NCI-H2107 treated with DMSO at 0.1 percent for 48 hours (cell line): ENCODE measurements around the gene S100A6.
"Not testable (repeated sequence)": the region's sequence is repeated elsewhere in the genome, so short reads cannot be mapped to it uniquely, and the experiment has no call there.

Experiments used
- DNase-seq: peaks from one replicate; lab custom pipeline; 2025; ENCODE audit not compliant: unreplicated experiment; lab: John Stamatoyannopoulos, UW

S100A6 gene

DNA sequence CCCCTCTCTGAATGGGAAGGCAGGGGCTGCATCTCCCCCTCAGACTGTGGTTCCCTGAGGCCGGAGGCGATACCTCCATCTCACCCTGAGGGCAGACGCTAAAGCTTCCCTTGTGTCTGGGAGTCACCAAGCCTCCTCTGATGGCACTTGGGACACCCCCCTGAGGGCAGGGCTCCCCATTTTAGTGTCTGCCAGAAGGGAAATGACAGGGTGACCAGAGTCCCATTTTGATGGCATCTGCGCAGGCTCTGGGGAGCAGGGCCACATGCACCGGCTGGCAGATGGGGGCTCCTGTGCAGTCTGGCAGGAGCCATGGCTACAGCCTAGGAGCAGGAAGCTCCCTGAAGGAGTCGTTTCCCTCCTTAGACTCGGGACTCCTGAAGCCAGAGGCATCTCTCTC lies 28.2 kb upstream of the S100A6 start:
- DNase-seq: no peak

DNA sequence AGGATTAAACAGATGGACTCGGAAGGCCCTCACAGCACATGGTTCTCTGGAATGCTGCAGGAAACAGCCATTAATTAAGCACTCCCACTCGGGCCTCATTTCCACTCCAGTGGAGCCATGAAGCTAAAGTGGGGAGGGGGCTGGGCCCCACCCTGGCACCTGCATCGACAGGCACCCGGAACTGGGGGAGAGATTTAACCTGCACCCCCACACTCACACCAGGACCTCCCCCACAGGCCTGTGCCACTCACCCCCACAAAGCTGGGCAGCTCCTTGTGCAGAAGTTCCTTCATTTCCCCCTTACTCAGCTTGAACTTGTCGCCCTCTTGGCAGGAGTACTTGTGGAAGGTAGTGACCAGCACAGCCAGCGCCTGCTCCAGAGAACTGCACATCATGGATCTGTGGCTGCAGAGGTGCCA lies 27.7 kb upstream of the S100A6 start:
- no peak for DNase-seq

DNA sequence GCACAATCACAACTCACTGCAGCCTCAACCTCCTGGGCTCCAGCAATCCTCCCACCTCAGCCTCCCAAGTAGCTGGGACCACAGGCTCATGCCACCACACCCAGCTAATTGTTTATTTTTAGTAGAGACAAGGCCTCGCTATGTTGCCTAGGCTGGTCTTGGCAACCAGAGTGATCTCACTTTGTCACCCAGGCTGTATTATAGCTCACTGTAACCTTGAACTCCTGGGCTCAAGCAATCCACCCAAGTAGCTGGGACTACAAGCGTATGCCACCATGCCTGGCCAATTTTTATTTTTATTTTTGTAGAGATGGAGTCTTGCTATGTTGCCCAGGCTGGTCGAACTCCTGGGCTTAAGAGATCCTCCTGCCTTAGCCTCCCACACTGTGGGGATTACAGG lies 26.2 kb upstream of the S100A6 start:
- not testable (repeated sequence) for DNase-seq

DNA sequence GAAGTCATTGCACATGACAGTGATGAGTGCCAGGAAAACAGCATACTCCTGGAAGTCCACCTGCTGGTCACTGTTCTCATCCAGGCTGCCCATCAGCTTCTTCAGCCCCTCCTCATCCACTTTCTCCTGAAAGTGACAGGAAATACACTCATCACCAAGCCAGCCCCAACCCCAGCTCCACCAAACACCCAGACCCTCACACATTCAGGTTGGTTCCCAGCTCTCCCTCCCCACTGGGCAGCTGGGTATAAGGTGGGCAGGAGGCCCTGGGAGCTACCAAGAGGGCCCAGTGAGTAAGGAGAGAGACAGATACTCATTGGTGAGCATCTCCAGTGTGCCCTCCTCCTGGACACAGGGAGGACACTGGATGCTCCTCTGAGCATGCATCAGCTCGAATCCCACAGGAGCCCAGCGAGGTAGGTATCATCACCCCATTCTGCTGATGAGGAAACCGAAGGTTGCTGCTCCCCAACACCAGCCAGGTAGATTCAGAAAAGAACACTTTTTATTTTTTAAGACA lies 25.7 kb upstream of the S100A6 start:
- no peak for DNase-seq

DNA sequence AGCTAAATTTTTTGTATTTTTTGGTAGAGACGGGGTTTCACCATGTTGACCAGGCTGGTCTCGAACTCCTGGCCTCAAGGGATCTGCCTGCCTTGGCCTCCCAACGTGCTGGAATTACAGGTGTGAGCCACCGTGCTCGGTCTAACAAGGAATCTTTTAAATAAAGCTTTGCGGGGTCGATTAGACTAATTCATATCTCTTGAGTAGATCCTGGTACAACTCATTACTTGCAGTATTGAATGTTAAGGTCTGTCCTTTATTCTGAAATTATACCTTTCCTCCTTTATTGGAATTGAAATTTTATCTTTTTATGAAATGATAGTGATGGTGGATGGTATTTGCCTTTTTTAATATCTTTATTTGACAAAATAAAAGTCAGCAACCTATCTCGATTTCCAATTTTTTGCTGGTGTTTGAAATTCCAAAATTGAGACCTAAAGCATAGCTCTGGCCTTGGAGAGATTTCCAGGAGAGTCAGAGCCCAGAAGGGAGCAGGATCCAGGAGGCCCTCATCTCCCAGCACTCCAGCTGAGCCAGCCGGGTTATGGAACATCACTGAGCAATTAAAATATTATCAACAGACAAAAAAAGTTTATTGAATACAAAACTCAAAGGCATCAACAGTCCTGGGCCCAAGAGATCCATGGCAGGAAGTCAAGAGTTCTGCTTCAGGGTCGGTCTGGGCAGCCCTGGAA lies 25.1 kb upstream of the S100A6 start:
- DNase-seq: no peak

DNA sequence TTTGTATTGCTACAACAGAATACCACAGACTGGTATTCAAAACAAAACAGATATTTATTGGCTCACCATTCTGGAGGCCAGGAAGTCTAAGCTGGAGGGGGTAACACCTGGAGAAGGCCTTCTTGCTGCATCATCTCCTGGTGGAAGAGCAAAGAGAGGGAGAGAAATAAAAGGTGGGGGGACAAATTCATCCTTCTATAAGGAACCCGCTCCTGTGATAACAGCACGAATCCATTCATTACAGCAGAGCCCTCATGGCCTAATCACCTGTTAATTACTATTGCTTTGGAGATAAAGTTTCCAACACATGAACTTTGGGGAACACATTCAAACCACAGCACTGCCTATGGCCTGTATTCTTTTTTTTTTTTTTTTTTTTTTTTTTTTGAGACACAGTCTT lies 24.4 kb upstream of the S100A6 start:
- DNase-seq: no peak

DNA sequence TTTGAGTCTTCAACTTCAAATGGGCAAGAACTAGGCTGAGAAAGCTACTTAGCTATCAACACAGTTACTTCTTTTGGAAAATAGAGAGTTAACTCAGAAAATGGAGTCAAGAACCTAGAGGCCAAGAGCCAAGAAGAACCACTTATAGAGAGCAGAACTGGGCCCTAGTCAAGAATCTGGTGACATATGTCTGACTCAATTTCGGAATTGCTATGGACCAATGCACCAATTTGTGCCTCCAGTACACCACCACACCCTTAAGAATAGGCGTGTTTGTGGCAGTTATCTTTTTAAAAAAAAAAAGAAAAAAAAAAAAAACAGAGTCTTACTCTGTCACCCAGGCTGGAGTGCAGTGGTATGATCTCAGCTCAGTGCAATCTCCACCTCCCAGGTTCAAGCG lies 22.1 kb upstream of the S100A6 start:
- no peak for DNase-seq

DNA sequence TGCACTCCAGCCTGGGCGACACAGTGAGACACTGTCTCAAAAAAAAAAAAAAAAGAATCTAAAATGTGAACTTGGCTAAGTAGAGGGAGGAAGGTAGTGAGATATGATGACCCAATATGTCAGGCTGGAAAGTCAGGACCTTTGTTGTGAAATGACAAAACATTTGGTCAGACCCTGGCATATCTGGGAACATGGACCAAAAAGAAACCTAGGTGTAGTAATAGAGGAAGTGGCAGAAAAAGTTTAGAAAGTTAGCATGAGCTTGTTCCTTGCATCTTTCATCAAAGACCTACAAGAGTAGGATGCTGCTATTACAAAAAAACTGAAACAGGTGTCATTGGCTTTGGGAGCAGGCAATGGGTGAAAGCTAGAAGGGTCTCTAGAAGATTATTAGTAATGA lies 20.6 kb upstream of the S100A6 start:
- DNase-seq: no peak

DNA sequence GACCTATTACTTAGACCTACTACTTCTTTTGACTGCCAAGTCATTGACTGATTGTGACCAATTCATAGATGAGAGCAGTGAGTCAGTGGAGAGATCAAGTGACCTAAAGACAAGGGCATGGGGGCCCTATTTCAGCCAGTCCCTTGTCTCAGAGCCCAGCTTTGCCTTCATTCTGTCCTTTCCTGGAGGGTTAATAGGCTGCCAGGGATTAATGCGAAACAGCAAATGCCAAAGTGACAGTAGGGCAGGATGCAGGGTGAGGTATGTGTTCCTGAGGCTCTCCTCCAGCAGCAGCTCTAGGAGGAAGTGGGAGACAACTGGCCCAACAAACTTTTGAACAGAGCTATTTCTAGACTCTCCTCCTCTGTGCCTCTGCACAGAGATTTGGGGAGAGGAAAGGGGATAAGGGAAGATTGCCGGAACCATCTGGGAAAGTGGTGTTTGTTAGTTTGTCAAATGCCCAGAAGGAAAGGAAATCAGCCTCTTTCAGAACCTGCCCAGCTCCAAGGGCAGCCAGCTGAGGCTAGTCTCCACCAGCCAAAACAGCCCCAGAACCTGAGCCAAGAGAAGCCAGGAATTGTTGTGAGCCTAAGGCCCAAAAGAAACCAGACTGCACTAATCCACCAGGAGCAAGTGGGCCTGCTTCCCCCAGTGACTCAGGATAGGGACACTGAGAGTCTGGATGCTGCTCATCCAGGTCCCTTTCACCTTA lies 18.2 kb upstream of the S100A6 start:
- DNase-seq: no peak

DNA sequence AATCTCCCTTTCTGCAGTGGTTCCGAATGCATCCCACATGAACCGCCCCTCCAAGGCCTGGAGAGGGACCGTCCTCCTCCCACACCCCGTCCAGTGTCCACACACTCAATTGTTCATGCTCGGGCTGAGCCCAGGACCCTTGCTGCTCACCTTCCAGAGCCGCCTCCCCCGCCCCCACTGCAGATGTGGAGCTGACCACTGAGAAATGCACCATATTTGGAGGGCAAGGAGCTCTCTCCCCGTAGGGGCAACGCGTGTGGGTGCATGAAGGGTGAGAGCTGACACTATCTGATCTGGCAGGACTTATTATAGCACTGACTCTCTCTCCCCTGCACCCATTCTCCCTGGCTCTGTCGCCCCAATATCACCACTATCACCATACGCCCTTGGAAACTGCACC lies 17.3 kb upstream of the S100A6 start:
- DNase-seq: no peak

DNA sequence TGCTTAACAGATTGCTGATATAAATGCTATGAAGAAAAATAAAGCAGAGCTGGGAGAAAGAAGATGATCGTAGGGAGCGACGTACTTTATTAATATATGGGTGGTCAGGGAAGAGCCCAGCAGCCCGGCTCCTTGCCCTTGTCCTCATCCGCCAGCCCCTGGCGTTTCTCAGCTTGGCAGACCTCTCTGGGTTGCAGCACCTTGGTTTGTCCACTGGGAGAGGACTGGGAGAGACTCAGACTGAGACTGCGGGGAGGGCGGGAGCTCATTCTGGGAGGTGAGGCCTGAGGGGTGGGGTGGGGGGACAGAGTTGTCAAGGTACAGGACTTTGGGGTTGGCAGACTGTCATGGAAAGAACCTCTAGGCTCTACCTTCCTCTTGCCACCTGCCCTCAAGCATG lies 16.5 kb upstream of the S100A6 start:
- no peak for DNase-seq

DNA sequence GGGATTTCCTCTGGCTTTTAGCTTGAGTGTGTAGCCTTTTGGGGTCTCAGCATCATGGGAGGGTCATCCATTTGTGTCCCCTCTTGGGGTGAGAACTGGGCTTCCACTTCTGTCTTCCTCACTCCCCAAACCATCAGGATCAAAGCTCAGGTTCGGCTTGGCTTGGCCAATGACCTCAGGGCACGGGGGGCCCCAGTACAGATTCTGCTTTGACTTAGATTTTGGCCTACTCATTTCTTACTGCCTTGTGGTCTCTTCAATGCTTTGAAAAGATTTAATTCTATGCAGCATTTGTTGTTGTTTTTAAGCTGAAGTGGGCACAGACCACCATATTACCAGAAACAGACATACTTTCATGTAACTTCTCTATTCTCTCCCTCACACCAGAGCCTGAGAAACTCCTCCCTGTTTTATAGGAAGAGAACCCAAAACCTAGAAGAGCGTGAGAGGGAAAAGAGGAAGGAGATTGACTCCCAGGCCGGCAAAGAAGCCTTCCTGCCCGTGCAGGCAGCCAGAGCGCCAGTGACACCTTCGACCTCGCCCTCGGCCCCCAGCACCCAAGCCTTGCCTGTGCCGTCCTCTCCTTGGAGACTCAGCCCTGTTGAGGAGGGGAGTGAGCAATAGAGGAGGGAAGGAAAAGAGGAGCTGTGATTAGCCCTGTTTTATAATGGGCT lies 15.2 kb upstream of the S100A6 start:
- DNase-seq: no peak

DNA sequence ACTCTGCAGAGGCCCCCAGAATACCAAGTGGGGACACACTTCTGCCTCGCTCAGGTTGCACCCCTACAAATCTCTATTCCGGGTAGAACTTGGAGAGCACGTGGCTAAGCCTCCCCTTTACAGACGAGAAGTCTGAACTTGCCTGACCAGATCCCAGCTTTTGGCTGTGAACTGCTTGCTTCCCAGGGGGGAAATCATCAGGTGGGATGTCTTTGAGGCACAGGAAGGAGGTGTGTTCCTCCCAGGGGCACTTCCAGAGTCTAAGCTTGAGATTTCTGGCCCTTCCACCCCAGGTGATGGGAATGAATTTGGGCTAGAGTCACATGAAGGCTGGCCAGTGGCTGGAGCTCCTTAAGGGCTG lies 14.6 kb upstream of the S100A6 start:
- DNase-seq: no peak

DNA sequence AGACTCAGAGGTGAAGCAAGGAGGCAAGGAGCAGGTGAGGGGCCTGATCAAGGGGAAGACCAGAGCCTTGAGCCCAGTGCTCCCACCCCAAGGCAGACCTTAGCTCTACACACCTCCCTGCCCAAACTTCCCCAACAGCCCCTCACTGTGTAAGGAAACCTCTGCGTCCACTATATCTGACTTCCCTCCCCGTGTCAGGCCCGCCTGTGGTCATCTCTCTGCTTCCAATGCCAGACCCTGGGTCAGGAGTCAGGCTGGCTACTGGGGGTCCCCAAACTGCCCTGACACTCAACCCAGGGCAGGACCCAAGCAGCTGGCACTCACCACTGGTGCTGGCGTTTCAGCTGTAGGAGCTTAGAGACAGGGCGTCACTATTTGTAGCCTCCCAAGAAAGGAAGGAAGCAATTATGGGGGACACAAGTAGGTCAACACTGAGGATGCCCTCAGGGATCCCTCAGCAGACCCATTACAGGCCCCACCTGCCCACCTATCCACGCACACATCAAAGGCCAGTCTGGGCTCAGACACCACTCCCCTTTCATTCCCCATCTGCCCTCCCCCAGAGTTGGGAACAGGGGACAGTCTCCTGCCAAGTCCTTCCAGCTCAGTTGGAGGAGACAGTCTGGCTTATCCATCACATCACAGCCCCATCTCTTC lies 14.1 kb upstream of the S100A6 start:
- DNase-seq: no peak

DNA sequence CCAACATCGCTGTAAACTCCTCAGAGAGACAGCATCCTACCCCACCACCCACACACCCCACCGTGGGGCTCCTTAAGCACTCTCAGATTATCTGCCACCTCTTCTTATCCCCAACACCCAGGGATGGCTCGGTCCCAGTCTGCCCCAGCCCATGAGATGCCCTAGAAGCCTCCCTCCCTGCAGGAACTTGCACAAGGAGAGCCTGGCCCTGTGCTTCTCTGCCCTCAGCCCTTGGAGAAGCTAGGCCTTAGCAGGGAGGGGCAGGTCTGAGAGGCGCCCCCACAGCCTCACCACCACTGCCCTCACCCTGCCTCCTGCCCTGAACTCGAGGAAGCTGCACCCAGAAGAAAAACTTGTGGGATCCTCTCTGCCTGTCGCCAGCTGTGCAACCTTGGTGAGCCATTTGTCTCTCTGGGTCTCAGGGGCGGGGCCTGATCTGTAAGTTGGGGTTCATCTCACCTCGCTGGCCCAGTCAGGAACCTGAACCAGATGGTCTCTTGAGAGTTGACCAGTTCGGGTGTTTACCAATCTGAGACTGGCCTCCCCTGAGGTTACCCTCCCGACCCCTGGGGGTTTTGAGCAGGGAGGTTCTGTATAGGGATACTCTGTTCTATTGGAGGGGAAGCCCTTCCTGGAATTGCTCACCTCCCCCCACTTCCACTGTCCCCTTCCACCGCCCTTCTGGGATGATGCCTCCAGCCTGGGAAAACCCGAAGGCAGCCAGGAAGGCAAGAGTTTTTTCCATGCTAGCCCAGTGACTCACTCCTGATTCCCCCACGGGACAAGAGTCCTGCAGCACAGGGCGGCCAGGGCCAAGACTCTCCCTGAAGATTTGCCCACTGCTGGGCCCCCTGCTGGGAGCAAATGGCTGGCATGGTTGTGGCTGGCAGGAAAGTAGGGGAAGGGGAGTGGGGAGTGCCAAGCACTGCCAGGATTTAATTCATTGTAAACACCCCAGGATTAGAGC lies 13.2 kb upstream of the S100A6 start, which contains the start of gene S100A3:
Gene S100A3 (minus strand): TSS at position 537 of the 967 bp plus-strand sequence. CDS start 773 bp downstream, outside the sequence.
- no peak for DNase-seq

DNA sequence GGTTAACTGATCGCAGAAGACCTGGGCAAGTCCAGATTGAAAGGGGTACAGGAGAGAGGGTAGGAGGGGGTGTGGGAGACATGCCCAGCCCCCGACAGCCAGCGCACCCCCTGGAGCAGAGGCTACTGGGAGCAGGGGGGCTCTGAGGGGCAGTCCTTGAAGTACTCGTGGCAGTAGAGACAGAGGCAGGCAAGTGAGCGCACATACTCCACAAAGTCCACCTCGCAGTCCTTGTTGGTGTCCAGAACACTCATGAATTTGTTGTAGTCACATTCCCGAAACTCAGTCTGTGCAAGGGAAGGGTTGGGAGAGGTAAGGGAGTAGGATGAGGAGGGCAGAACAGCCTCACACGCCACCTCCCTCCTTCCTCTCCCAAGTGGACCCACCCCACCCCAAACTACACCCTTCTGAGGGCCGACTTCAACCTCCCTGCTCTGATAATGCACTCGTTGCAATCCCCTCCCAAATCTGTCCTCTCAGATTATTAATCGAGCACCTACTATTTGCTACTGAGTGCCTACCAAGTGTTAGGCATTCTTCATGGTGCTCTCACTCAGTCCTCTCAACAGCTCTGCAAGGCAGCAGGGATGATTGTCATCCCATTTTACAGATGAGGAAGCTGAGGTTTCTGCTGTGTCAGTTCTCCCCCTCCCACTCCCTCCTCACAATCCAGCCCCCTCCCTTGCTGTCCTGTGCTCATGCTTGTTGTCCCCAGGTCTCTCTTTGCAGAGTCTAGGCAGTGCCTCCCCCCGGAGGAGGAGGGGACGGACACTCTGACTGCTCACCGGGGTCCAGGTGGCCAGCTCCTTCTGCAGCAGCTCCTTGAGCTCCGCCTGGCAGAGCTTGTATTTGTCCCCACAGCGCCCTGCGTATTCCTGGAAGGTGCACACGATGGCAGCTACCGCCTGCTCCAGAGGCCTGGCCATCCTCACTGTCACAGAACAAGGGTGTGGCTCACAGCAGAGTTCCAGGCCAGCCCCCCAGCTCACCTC lies 12.1 kb upstream of the S100A6 start:
- no peak for DNase-seq

DNA sequence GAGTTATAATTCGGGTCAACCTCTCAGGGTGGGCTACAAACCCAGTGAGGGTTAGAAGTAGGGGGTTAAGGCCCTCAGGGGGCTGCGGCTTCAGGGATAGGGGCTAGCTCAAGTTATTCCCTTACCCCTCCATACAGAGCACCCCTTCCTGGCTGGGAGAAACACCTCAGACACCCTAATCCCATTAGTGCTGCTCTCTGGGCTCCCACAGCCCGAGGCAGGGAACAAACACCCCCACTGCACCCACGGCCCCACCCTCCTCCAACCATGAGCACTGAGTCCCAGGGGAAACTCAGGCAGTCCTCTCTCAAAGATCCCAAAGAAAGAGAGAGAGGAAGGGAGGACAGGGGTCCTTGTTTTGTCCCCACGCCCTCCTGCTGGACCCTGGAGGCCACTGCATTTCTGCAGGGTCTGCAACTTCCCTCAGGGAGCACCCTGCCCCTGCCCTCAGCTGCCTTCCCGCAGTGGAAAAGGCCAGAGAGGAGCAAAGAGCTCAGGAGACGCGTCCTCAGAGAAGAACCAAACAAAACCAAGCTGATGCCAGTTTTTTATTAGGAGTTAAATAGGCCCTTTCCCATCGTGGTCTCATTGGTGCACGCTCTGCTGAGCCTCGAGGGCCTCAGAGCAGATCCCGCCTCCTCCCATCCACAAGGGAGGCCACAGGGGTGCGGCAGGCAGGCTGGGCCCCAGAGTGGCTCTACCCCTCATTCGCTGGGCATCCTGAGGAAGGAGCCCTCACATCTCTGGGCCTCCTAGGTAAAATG lies 11.2 kb upstream of the S100A6 start:
- DNase-seq: peak; percentile 83

DNA sequence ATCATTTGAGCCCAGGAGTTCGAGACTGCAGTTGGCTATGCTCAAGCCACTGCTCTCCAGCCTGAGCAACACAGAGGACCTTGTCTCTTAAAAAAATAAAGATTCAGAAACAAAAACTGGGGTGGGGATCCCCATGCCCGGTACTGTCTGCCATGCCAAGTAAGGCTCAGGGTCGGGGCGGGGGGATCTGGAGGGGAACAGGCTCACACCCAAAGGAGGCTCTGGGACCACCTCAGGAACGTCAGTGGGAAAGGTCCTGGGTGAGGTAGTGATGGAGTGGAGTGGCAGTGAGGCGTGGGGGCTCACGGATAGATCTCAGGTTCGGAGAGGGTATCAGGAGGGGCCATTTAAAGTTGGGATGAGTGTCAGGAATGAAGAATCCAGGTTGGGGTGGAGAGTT lies 10.6 kb upstream of the S100A6 start:
- DNase-seq: no peak
